GM12864 (cell line): ENCODE measurements around the gene HID1.
"Not testable (repeated sequence)": the region's sequence is repeated elsewhere in the genome, so short reads cannot be mapped to it uniquely, and the experiment has no call there.

Source experiments
- DNase-seq: peaks from one replicate; pipeline ENCODE4 v3.0.0-alpha.2; 2011; ENCODE audit warnings: low read depth
- H3K4me3 ChIP-seq: 2 replicates; pipeline ENCODE4 v1.5.1; 2011; ENCODE audit warnings: mild to moderate bottlenecking, low read depth, low read length, control low read depth
- TF ChIP-seq, protein P1 (sequence below): IDR thresholded peaks from 2 replicates; pipeline ENCODE4 v1.5.1; 2011; ENCODE audit warnings: low read depth, mild to moderate bottlenecking, moderate library complexity, low read length, control low read depth, inconsistent platforms; ENCODE audit errors: missing control alignments

Gene HID1

DNA sequence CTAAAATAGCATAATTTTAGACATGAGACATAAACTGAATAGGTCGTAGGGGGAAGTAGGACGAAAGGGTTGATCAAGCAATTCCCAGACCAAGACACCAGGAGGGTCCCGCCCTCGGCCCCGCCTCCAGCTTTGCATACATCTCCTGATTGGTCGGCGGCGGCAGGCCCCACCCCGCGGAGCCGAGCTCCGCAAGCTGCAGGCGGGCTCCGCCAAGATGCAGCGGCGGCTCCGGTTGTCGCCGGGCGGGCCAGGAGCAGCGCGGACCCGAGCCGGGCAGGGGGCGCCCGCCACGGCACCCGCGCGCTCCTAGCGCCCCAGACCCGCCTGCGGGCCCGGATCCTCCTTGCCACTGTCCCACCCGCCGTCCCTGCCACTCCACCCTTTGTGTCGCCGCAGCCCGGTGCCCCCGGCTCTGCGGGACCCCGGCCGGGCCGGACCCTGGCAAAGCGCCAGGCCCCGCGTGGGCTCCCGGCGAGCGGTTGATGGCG is 14.9 kb upstream of the HID1 start, which contains the start of gene CDR2L:
TSS of gene CDR2L (plus strand) at position 215 of the 491 bp plus-strand sequence. CDS start 412 bp downstream, outside the sequence.
- peak within 1 kb of the TSS; percentile 51 for H3K4me3 ChIP-seq
- TF ChIP-seq, protein P1, sequence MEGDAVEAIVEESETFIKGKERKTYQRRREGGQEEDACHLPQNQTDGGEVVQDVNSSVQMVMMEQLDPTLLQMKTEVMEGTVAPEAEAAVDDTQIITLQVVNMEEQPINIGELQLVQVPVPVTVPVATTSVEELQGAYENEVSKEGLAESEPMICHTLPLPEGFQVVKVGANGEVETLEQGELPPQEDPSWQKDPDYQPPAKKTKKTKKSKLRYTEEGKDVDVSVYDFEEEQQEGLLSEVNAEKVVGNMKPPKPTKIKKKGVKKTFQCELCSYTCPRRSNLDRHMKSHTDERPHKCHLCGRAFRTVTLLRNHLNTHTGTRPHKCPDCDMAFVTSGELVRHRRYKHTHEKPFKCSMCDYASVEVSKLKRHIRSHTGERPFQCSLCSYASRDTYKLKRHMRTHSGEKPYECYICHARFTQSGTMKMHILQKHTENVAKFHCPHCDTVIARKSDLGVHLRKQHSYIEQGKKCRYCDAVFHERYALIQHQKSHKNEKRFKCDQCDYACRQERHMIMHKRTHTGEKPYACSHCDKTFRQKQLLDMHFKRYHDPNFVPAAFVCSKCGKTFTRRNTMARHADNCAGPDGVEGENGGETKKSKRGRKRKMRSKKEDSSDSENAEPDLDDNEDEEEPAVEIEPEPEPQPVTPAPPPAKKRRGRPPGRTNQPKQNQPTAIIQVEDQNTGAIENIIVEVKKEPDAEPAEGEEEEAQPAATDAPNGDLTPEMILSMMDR = no peak
- DNase-seq = peak; percentile 53

DNA sequence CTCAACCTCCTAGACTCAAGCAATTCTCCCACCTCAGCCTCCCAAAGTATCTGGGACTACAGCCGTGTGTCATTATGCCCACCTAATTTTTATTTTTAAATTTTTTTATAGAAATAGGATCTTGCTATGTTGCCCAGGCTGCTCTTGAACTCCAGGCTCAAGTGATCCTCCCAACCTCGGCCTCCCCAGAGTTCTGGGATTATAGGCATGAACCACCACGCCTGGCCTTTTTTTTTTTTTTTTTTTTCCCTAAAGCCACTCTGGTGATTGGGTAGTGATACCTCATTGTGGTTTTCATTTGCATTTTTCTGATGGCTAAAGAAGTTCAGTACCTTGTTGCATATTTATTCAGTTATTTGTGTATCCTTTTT is 13.6 kb upstream of the HID1 start:
- TF ChIP-seq, protein P1 = no peak
- no peak for DNase-seq

DNA sequence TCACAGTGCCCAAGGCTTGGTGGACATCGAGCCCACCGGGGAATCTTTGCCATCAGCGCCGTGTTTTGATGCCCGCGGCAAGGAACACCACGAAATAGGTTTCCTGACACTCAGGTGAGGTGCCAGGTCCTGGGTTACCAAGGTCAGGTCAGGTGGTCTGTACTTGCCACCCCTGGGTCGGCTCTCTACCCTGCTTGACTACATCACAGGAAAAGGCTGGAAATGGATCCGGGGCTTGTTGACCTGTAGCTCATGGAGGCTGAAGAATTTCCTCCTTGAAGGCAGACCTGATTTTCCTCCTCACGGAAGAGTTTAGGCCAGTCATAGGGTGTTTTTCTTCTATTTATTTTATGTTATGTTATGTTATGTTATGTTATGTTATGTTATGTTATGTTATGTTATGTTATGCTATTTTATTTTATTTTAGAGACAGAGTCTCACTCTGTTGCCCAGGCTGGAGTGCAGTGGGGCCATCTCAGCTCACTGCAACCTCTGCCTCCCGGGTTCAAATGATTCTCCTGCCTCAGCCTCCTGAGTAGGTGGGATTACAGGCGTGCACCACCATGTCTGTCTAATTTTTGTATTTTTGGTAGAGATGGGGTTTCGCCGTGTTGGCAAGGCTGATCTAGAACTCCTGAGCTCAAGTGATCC is 10.2 kb upstream of the HID1 start:
- DNase-seq = not testable (repeated sequence)

More for the DNA sequence above, 13.6 kb upstream of the HID1 start:
- no peak overlapping the region for H3K4me3 ChIP-seq

DNA sequence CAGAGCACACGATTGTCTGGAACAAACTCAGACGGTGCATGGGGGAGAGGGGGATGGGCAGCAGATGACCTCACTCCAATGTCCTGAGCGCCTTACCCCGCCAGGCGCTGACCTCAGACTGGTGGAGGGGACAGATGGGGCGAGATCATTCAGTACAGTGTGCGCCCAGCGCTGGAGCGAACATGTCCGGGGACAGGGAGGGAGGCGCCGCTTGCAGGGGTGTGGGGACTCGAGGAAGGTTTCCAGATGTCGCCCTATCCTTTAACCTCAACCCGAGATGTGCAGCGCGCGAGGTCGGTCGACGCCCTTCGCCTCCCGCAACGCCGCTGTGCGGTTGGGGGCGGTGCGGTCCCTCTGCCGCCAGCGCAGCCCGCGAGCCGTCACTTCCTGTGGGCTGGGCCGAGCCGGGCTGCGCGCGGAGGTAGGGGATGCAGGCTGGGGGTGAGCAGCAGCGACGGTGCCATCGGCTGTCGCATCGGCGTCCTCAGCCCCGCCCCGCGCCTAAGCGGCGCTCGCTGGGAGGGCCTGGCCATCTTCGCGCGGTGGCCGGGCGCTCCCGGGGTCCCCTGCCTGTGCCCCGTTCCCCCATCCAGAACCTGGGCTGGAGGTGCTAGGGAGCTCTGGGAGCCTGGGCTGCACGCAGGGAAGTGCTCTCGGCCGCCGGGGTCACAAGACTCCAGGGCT is 9.6 kb upstream of the HID1 start:
- DNase-seq = no peak
- TF ChIP-seq, protein P1 = no peak
- peak overlapping the region; percentile 50 for H3K4me3 ChIP-seq

More for the DNA sequence above, 10.2 kb upstream of the HID1 start:
- peak overlapping the region; percentile 50 for H3K4me3 ChIP-seq

DNA sequence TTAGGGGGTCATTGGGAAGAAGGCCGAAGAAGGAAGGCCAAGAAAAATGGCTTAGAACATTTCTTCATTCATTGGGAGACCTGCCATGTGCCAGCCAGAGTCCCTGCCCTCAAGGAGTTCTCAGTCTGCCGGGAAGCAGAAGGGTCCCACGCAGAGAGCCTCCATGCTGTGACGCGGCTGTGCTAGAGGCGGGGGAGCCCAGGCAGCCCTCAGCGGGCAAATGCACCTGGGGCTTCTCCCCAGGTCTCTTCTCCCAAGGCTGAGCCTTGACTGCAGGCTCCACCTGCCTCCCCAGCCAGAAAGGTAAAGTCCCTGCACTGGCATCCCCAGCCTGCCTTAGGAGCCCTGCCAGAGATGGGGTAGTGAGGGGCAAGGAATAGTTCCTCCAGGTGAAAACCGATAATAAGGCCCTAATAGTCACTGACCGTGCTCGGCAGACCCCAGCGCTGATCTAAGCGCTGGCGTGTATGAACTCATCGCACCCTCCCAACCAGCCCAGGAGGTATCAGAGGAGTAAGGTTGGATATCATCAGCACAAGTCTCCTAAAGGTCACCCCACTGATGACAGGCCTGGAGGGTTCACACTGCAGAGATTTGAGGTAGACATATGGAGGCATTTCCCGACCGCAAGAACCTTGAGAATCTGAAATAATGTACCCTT is 8.9 kb upstream of the HID1 start:
- DNase-seq = no peak
- peak overlapping the region; percentile 50 for H3K4me3 ChIP-seq
- TF ChIP-seq, protein P1 = no peak

DNA sequence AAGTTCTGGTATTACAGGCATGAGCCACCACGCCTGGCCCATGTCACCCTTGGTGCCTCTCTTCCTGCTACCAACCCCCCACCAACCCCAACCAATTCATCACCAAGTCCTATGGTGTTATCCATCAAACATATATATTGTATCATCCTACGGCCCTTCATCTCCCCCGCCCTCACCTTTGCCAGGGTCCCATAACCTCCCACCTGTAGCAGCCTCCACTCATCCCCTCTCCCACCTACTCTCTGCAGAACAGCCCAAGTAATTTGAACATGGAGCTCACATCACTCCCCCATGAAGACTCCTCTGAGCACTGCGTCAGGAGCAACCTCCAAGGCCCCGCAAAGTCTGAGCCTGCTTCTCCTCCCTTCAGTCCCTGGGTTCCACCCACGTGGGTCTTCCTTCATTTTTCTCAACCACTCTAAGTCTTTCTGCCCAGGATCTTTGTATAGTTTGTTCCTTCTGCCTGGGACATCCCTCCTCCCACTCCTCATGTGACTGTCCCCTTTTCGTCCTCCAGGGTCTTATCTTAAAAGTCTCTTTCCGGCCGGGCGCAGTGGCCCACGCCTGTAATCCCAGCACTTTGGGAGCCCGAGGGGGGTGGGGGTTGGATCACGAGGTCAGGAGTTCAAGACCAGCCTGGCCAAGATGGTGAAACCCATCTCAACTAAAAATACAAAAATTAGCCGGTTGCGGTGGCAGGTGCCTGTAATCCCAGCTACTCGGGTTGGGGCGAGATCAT is 7.0 kb upstream of the HID1 start:
- no peak for DNase-seq
- H3K4me3 ChIP-seq = no peak overlapping the region
- TF ChIP-seq, protein P1 = no peak

DNA sequence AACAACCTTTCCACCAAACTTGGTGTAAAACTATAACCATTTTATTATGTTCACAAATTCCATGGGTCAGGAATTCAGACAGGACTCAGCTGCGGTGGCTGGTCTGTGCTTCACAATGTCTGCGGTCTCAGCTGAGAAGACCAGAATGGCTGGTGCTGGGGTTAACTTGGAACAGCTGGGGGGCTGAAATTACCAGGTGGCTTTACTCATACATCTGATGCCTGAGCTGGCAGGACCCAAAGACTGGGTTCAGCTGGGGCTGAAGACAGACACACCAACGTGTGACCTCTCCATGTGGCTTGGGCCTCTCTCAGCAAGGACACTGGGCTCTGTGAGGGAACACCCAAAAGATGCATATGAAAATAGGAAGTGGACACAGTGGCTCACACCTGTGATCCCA is 5.7 kb upstream of the HID1 start:
- no peak for DNase-seq
- no peak overlapping the region for H3K4me3 ChIP-seq
- TF ChIP-seq, protein P1 = no peak
